HEK293 (cell line): Measurements from ENCODE around the gene ADAMTS20.

Source experiments
- CTCF ChIA-PET: fragments of 350-600 bp; formaldehyde crosslinking; extraction: SDS; loops from one replicate; lab custom pipeline; 2021; ENCODE audit warnings: antibody characterized with exemption; lab: Yijun Ruan, JAX
- POLR2A ChIA-PET: fragments of 300-600 bp; formaldehyde crosslinking; extraction: SDS; loops from one replicate; lab custom pipeline; 2020; ENCODE audit warnings: antibody characterized with exemption, inconsistent platforms; lab: Yijun Ruan, JAX
- H3K27ac ChIP-seq: fragments of 200-500 bp; sonication (Bioruptor generic); 2 replicates; pipeline ENCODE4 v1.5.1; 2014; ENCODE audit warnings: low read depth, low read length, control low read depth, inconsistent platforms; ENCODE audit errors: extremely low read depth
- H3K36me3 ChIP-seq, 2 experiments: fragments of 200-500 bp in 1 of 2; sonication (Bioruptor generic) in 1 of 2; 1 replicate in 1 of 2; 2 replicates in 1 of 2; pipeline ENCODE4 v1.5.1; 2014 to 2017; ENCODE audit warnings: inconsistent platforms in 2 of 2, low read length in 2 of 2; ENCODE audit not compliant: control insufficient read depth in 2 of 2, insufficient read depth in 1 of 2
- H3K4me1 ChIP-seq: fragments of 200-500 bp; sonication (Bioruptor generic); 2 replicates; pipeline ENCODE4 v1.5.1; 2014; ENCODE audit warnings: mild to moderate bottlenecking, low read length, inconsistent platforms; ENCODE audit not compliant: control insufficient read depth, insufficient read depth
- H3K4me3 ChIP-seq: 2 replicates; pipeline ENCODE4 v1.5.1; 2011; ENCODE audit warnings: low read depth, mild to moderate bottlenecking, control low read depth, low read length, moderate library complexity
- H3K9me3 ChIP-seq: fragments of 200-500 bp; sonication (Bioruptor generic); 2 replicates; pipeline ENCODE4 v1.5.1; 2014; ENCODE audit warnings: low read depth, low read length, inconsistent platforms; ENCODE audit not compliant: control insufficient read depth, insufficient read depth
- GLIS1 ChIP-seq: fragments of 450-650 bp; formaldehyde crosslinking; IDR thresholded peaks from 2 replicates; pipeline ENCODE4 v1.5.1; 2016; ENCODE audit warnings: missing biosample characterization, missing genetic modification characterization
- OVOL3 ChIP-seq: fragments of 450-650 bp; formaldehyde crosslinking; IDR thresholded peaks from 2 replicates; pipeline ENCODE4 v1.5.1; 2016; ENCODE audit warnings: missing biosample characterization, missing genetic modification characterization
- YY1 ChIP-seq: fragments of 450-650 bp; formaldehyde crosslinking; IDR thresholded peaks from 2 replicates; pipeline ENCODE4 v1.5.1; 2018; ENCODE audit warnings: missing biosample characterization, missing genetic modification characterization
- ZFHX2 ChIP-seq: fragments of 450-650 bp; formaldehyde crosslinking; conservative IDR thresholded peaks from 2 replicates; pipeline ENCODE4 v1.5.1; 2016; ENCODE audit warnings: missing biosample characterization, missing genetic modification characterization
- ZNF155 ChIP-seq: fragments of 450-650 bp; formaldehyde crosslinking; IDR thresholded peaks from 2 replicates; pipeline ENCODE4 v1.5.1; 2016; ENCODE audit warnings: missing biosample characterization, missing genetic modification characterization
- ZNF174 ChIP-seq: fragments of 450-650 bp; formaldehyde crosslinking; IDR thresholded peaks from 2 replicates; pipeline ENCODE4 v1.5.0; 2017; ENCODE audit warnings: missing biosample characterization, mild to moderate bottlenecking, missing genetic modification characterization
- ZNF175 ChIP-seq: fragments of 450-650 bp; formaldehyde crosslinking; IDR thresholded peaks from 2 replicates; pipeline ENCODE4 v1.5.1; 2016; ENCODE audit warnings: missing biosample characterization, missing genetic modification characterization
- ZNF18 ChIP-seq: fragments of 450-650 bp; formaldehyde crosslinking; IDR thresholded peaks from 2 replicates; pipeline ENCODE4 v1.5.1; 2016; ENCODE audit warnings: missing biosample characterization, missing genetic modification characterization
- ZNF223 ChIP-seq: fragments of 450-650 bp; formaldehyde crosslinking; IDR thresholded peaks from 2 replicates; pipeline ENCODE4 v1.5.1; 2016; ENCODE audit warnings: missing biosample characterization, missing genetic modification characterization
- ZNF239 ChIP-seq: fragments of 450-650 bp; formaldehyde crosslinking; IDR thresholded peaks from 2 replicates; pipeline ENCODE4 v1.5.1; 2016; ENCODE audit warnings: missing biosample characterization, missing genetic modification characterization
- ZNF248 ChIP-seq: fragments of 450-650 bp; formaldehyde crosslinking; IDR thresholded peaks from 2 replicates; pipeline ENCODE4 v1.5.1; 2017; ENCODE audit warnings: missing biosample characterization, missing genetic modification characterization
- ZNF26 ChIP-seq: fragments of 450-650 bp; formaldehyde crosslinking; IDR thresholded peaks from 2 replicates; pipeline ENCODE4 v1.5.1; 2016; ENCODE audit warnings: missing biosample characterization, missing genetic modification characterization
- ZNF354C ChIP-seq: fragments of 450-650 bp; formaldehyde crosslinking; IDR thresholded peaks from 2 replicates; pipeline ENCODE4 v1.5.1; 2016; ENCODE audit warnings: missing biosample characterization, missing genetic modification characterization, low read depth, borderline replicate concordance
- ZNF398 ChIP-seq: fragments of 450-650 bp; formaldehyde crosslinking; IDR thresholded peaks from 2 replicates; pipeline ENCODE4 v1.5.1; 2017; ENCODE audit warnings: missing biosample characterization, missing genetic modification characterization
- ZNF404 ChIP-seq: fragments of 450-650 bp; formaldehyde crosslinking; IDR thresholded peaks from 2 replicates; pipeline ENCODE4 v1.5.1; 2017; ENCODE audit warnings: missing biosample characterization, missing genetic modification characterization
- ZNF488 ChIP-seq: fragments of 450-650 bp; formaldehyde crosslinking; IDR thresholded peaks from 2 replicates; pipeline ENCODE4 v1.5.1; 2016; ENCODE audit warnings: missing biosample characterization, missing genetic modification characterization
- ZNF510 ChIP-seq: fragments of 450-650 bp; formaldehyde crosslinking; IDR thresholded peaks from 2 replicates; pipeline ENCODE4 v1.5.1; 2018; ENCODE audit warnings: mild to moderate bottlenecking, missing genetic modification characterization, missing biosample characterization; ENCODE audit not compliant: insufficient replicate concordance
- ZNF530 ChIP-seq: fragments of 450-650 bp; formaldehyde crosslinking; IDR thresholded peaks from 2 replicates; pipeline ENCODE4 v1.5.1; 2016; ENCODE audit warnings: low read depth, missing biosample characterization, missing genetic modification characterization
- ZNF548 ChIP-seq: fragments of 450-650 bp; formaldehyde crosslinking; IDR thresholded peaks from 2 replicates; pipeline ENCODE4 v1.5.1; 2016; ENCODE audit warnings: missing biosample characterization, missing genetic modification characterization
- ZNF558 ChIP-seq: fragments of 450-650 bp; formaldehyde crosslinking; IDR thresholded peaks from 2 replicates; pipeline ENCODE4 v1.5.1; 2016; ENCODE audit warnings: missing biosample characterization, missing genetic modification characterization
- ZNF561 ChIP-seq: fragments of 450-650 bp; IDR thresholded peaks from 2 replicates; pipeline ENCODE4 v1.5.1; 2018; ENCODE audit warnings: missing biosample characterization, missing genetic modification characterization, borderline replicate concordance
- ZNF621 ChIP-seq: fragments of 450-650 bp; formaldehyde crosslinking; IDR thresholded peaks from 2 replicates; pipeline ENCODE4 v1.5.1; 2017; ENCODE audit warnings: missing biosample characterization, missing genetic modification characterization
- ZNF623 ChIP-seq: fragments of 450-650 bp; formaldehyde crosslinking; IDR thresholded peaks from 2 replicates; pipeline ENCODE4 v1.5.1; 2016; ENCODE audit warnings: missing biosample characterization, missing genetic modification characterization
- ZNF660 ChIP-seq: fragments of 450-650 bp; IDR thresholded peaks from 2 replicates; pipeline ENCODE4 v1.5.1; 2018; ENCODE audit warnings: missing biosample characterization, mild to moderate bottlenecking, missing genetic modification characterization
- ZNF704 ChIP-seq: fragments of 450-650 bp; formaldehyde crosslinking; IDR thresholded peaks from 2 replicates; pipeline ENCODE4 v1.5.1; 2016; ENCODE audit warnings: missing biosample characterization, missing genetic modification characterization
- ZSCAN30 ChIP-seq: fragments of 450-650 bp; IDR thresholded peaks from 2 replicates; pipeline ENCODE4 v1.5.1; 2018; ENCODE audit warnings: missing biosample characterization, mild to moderate bottlenecking, missing genetic modification characterization, moderate library complexity
- ZSCAN5A ChIP-seq: fragments of 450-650 bp; formaldehyde crosslinking; IDR thresholded peaks from 2 replicates; pipeline ENCODE4 v1.5.1; 2016; ENCODE audit warnings: missing biosample characterization, missing genetic modification characterization

The ADAMTS20 gene

GRCh38 chr12:43310596-43310995 lies 241.4 kb downstream of the ADAMTS20 start:
- H3K9me3 ChIP-seq = no peaks in the 10 kb centered on the region
- no peaks in the 10 kb centered on the region for H3K36me3 ChIP-seq
- TF ChIP-seq ZNF404 (tag by site-specific recombination) (no peak), ZSCAN5A (tag by site-specific recombination) (no peak), ZNF26 (no peak), ZNF561 (tag by site-specific recombination) (no peak), GLIS1 (tag by site-specific recombination) (no peak), ZNF248 (tag by site-specific recombination) (no peak), ZFHX2 (tag by site-specific recombination) (no peak), ZNF621 (no peak), ZNF530 (no peak)
- TF ChIP-seq, all 188 proteins: peak for 0
- no peaks in the 10 kb centered on the region for H3K4me1 ChIP-seq
- ChIA-PET CTCF (no interaction called here), POLR2A (no interaction called here)
- no peak overlapping the region for H3K27ac ChIP-seq
- H3K4me3 ChIP-seq = no peak overlapping the region

- no peaks in the 10 kb centered on the region for H3K9me3 ChIP-seq
- no peak overlapping the region for H3K27ac ChIP-seq
- POLR2A ChIA-PET = no interaction called here
- H3K4me1 ChIP-seq = no peaks in the 10 kb centered on the region
- no peak overlapping the region for H3K4me3 ChIP-seq
- H3K36me3 ChIP-seq = no peaks in the 10 kb centered on the region
- CTCF ChIA-PET = interaction anchor here (1.0 kb wide), 1 partner anchor 27 kb away, joined by 6 read pairs; no protein-coding TSS in a partner anchor
- TF ChIP-seq OVOL3 (tag by site-specific recombination) (no peak), ZNF660 (no peak), GLIS1 (tag by site-specific recombination) (no peak), ZNF174 (tag by site-specific recombination) (no peak), ZNF398 (tag by site-specific recombination) (no peak), ZNF239 (no peak), ZNF175 (tag by site-specific recombination) (no peak), ZNF548 (no peak), ZNF623 (tag by site-specific recombination) (no peak), ZNF354C (tag by site-specific recombination) (no peak), YY1 (tag by site-specific recombination) (no peak), ZNF248 (tag by site-specific recombination) (no peak), ZNF488 (tag by site-specific recombination) (no peak), ZNF18 (tag by site-specific recombination) (no peak), ZSCAN30 (tag by site-specific recombination) (no peak), ZNF704 (tag by site-specific recombination) (no peak), ZNF155 (tag by site-specific recombination) (no peak), ZNF223 (tag by site-specific recombination) (no peak), ZNF510 (tag by site-specific recombination) (no peak), ZNF558 (tag by site-specific recombination) (no peak)
- TF ChIP-seq, all 188 proteins: peak for 0
Measured at GRCh38 chr12:43309959-43310358, 242.0 kb downstream of the ADAMTS20 start.
